ENCODE data around the gene FOXL3. TPM values are rescaled to one million over a fixed set of nuclear protein-coding genes. Genes with fewer than 3 reads are reported as not detected.

FOXL3 gene
- total RNA-seq, 1 experiment from 2014 or later, result not detected

GRCh38 chr7:246451-246850 is 43.5 kb upstream of the FOXL3 start:
- DNase-seq (ENCODE audit: low spot score) (no peak), ATAC-seq (no peak)
- no peak overlapping the region for H3K4me3 Mint-ChIP-seq
- H3K36me3 Mint-ChIP-seq, result peaks cover 15% of the 10 kb centered on the region
- H3K27me3 Mint-ChIP-seq (ENCODE audit: low read depth), result no peaks in the 10 kb centered on the region
- no peaks in the 10 kb centered on the region for H3K4me1 Mint-ChIP-seq
- H3K9me3 Mint-ChIP-seq, result no peaks in the 10 kb centered on the region
- POLR2A ChIA-PET, result no interaction called here
- peak overlapping the region; percentile 38; the same call in 1 of the 2 replicates for H3K27ac Mint-ChIP-seq
- CTCF ChIA-PET, result interaction anchor here (0.8 kb wide), 1 partner anchor 26 kb away, joined by 3 read pairs; no protein-coding TSS in a partner anchor
- no peak for TF ChIP-seq HMGA2 (CRISPR knock-in tag; IDR thresholded peaks at IDR 0.05)
- no peak for TF ChIP-seq ZNF232 (CRISPR knock-in tag; IDR thresholded peaks at IDR 0.05)
- TF ChIP-seq NR1H2 (CRISPR knock-in tag; IDR thresholded peaks at IDR 0.05), result no peak
- TF ChIP-seq NFATC4 (CRISPR knock-in tag; IDR thresholded peaks at IDR 0.05), result no peak
- no peak for TF ChIP-seq GTF2I (CRISPR knock-in tag; conservative IDR thresholded peaks at IDR 0.05)
- TF ChIP-seq ZNF396 (CRISPR knock-in tag; IDR thresholded peaks at IDR 0.05; ENCODE audit: borderline replicate concordance), result no peak
- no peak for TF ChIP-seq RORB (CRISPR knock-in tag; IDR thresholded peaks at IDR 0.05)
- TF ChIP-seq ATF3 (CRISPR knock-in tag; conservative IDR thresholded peaks at IDR 0.05), result no peak

GRCh38 chr7:247181-247580 is 42.8 kb upstream of the FOXL3 start:
- H3K36me3 Mint-ChIP-seq, result peaks cover 15% of the 10 kb centered on the region
- POLR2A ChIA-PET, result no interaction called here
- ATAC-seq (no peak), DNase-seq (ENCODE audit: low spot score) (no peak)
- no peak overlapping the region for H3K27ac Mint-ChIP-seq
- no peak for TF ChIP-seq FOXP4 (CRISPR knock-in tag; IDR thresholded peaks at IDR 0.05)
- no peak for TF ChIP-seq ELF4 (CRISPR knock-in tag; IDR thresholded peaks at IDR 0.05; ENCODE audit: low read depth)
- no peak for TF ChIP-seq NR2C2 (CRISPR knock-in tag; IDR thresholded peaks at IDR 0.05)
- no peaks in the 10 kb centered on the region for H3K4me1 Mint-ChIP-seq
- no peaks in the 10 kb centered on the region for H3K27me3 Mint-ChIP-seq (ENCODE audit: low read depth)
- no peak overlapping the region for H3K4me3 Mint-ChIP-seq
- H3K9me3 Mint-ChIP-seq, result no peaks in the 10 kb centered on the region
- CTCF ChIA-PET, result interaction anchor here (0.5 kb wide), 1 partner anchor 49 kb away, joined by 3 read pairs; no protein-coding TSS in a partner anchor

- no peaks in the 10 kb centered on the region for H3K27me3 Mint-ChIP-seq (ENCODE audit: low read depth)
- ATAC-seq, result no peak
- DNase-seq (ENCODE audit: low spot score), result no peak
- CTCF ChIA-PET, result interaction anchor here (0.5 kb wide), 1 partner anchor 49 kb away, joined by 3 read pairs; no protein-coding TSS in a partner anchor
- H3K36me3 Mint-ChIP-seq, result peaks cover 15% of the 10 kb centered on the region
- no peaks in the 10 kb centered on the region for H3K9me3 Mint-ChIP-seq
- H3K4me3 Mint-ChIP-seq, result no peak overlapping the region
- H3K27ac Mint-ChIP-seq, result no peak overlapping the region
- no peaks in the 10 kb centered on the region for H3K4me1 Mint-ChIP-seq
- POLR2A ChIA-PET, result no interaction called here
- TF ChIP-seq ZNF425 (CRISPR knock-in tag; conservative IDR thresholded peaks at IDR 0.05), result no peak
- no peak for TF ChIP-seq MLX (CRISPR knock-in tag; IDR thresholded peaks at IDR 0.05)
- no peak for TF ChIP-seq ATF6 (CRISPR knock-in tag; IDR thresholded peaks at IDR 0.05)
- no peak for TF ChIP-seq TEAD1 (CRISPR knock-in tag; IDR thresholded peaks at IDR 0.05)
- no peak for TF ChIP-seq ZNF317 (CRISPR knock-in tag; IDR thresholded peaks at IDR 0.05; ENCODE audit: borderline replicate concordance, low read depth)
- no peak for TF ChIP-seq PRDM15 (CRISPR knock-in tag; IDR thresholded peaks at IDR 0.05)
- TF ChIP-seq USF2 (CRISPR knock-in tag; IDR thresholded peaks at IDR 0.05), result no peak
- no peak for TF ChIP-seq CREB1 (CRISPR knock-in tag; IDR thresholded peaks at IDR 0.05)
- no peak for TF ChIP-seq NR2C2 (CRISPR knock-in tag; IDR thresholded peaks at IDR 0.05)
- no peak for TF ChIP-seq ESRRA (CRISPR knock-in tag; IDR thresholded peaks at IDR 0.05; ENCODE audit: borderline replicate concordance)
- TF ChIP-seq ZBTB21 (CRISPR knock-in tag; IDR thresholded peaks at IDR 0.05; ENCODE audit: borderline replicate concordance), result no peak
- no peak for TF ChIP-seq SMAD4 (CRISPR knock-in tag; IDR thresholded peaks at IDR 0.05)
Measured at GRCh38 chr7:247636-248035, 42.3 kb upstream of the FOXL3 start.
